ENCODE data around the gene TMEM14A. TPM values are rescaled to one million over a fixed set of nuclear protein-coding genes. Genes with fewer than 3 reads are reported as not detected.

TMEM14A gene
- total RNA-seq, 1 donor from 2014 or later, result 33.6 TPM

DNA sequence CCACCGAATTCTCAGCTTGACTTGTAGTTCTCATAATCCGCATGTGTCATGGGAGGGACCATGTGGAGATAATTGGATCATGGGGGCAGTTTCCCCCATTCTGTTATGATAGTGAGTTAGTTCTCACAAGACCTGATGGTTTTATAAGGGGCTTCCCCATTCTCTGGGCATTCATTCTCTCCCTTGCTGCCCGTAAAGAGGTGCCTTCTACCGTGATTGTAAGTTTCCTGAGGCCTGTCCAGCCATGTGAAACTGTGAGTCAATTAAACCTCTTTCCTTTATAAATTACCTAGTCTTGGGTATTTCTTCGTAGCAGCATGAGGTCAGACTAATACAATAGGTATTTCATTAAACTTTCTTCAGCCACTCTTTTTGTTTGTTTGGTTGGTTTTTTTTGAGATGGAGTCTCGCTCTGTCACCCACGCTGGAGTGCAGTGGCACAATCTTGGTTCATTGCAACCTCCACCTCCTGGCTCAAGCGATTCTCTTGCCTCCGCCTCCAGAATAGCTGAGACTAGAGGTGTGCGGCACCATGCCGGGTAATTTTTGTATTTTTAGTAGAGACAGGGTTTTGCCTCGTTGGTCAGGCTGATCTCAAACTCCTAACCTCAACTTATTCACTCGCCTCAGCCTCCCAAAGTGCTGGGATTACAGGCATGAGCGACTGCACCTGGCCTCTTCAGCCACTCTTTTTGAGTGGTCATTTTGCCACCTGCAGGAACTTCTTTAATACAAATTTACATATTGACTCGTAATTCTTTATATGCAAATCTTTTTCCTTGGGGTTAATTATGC, 56.0 kb downstream of the TMEM14A start:
- DNase-seq (ENCODE audit: low spot score, unreplicated experiment), result no peak
- H3K36me3 Mint-ChIP-seq (ENCODE audit: insufficient read depth), result no peaks in the 10 kb centered on the region
- no peaks in the 10 kb centered on the region for H3K27me3 Mint-ChIP-seq
- peaks cover 44% of the 10 kb centered on the region for H3K4me1 Mint-ChIP-seq (ENCODE audit: low read depth)
- peaks cover 7% of the 10 kb centered on the region for H3K9me3 Mint-ChIP-seq (ENCODE audit: low read depth)
- TF ChIP-seq, protein P1, sequence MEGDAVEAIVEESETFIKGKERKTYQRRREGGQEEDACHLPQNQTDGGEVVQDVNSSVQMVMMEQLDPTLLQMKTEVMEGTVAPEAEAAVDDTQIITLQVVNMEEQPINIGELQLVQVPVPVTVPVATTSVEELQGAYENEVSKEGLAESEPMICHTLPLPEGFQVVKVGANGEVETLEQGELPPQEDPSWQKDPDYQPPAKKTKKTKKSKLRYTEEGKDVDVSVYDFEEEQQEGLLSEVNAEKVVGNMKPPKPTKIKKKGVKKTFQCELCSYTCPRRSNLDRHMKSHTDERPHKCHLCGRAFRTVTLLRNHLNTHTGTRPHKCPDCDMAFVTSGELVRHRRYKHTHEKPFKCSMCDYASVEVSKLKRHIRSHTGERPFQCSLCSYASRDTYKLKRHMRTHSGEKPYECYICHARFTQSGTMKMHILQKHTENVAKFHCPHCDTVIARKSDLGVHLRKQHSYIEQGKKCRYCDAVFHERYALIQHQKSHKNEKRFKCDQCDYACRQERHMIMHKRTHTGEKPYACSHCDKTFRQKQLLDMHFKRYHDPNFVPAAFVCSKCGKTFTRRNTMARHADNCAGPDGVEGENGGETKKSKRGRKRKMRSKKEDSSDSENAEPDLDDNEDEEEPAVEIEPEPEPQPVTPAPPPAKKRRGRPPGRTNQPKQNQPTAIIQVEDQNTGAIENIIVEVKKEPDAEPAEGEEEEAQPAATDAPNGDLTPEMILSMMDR (IDR thresholded peaks at IDR 0.05; ENCODE audit: unreplicated experiment), result no peak
- peak overlapping the region; percentile 96 for H3K27ac Mint-ChIP-seq
- peak overlapping the region; percentile 29 for H3K4me3 Mint-ChIP-seq (ENCODE audit: low read depth)

DNA sequence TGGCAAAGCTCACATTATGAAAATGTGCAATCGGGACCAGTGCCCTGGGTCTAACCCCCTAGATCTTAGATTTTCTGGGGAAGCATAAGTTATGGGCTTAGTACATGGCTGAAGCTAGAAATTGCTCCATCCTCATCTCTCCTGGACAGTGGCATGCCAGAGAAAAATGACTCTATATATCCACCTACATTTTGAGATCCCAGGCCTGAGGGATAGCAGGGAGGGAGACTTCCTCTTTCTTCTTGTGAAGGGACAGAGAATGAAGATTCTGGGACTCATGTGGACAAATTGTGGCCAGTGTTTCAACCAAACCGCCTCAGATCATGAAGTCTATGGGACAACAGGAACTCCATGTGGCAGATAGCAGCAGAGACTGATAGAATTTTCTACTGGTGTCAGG, 57.0 kb downstream of the TMEM14A start:
- Mint-ChIP-seq H3K27ac (no peak overlapping the region), H3K4me3 (ENCODE audit: low read depth) (no peak overlapping the region), H3K36me3 (ENCODE audit: insufficient read depth) (no peaks in the 10 kb centered on the region), H3K9me3 (ENCODE audit: low read depth) (peaks cover 4% of the 10 kb centered on the region), H3K4me1 (ENCODE audit: low read depth) (peaks cover 44% of the 10 kb centered on the region), H3K27me3 (no peaks in the 10 kb centered on the region)
- TF ChIP-seq, protein P1 (IDR thresholded peaks at IDR 0.05; ENCODE audit: unreplicated experiment), result no peak
- no peak for DNase-seq (ENCODE audit: low spot score, unreplicated experiment)

DNA sequence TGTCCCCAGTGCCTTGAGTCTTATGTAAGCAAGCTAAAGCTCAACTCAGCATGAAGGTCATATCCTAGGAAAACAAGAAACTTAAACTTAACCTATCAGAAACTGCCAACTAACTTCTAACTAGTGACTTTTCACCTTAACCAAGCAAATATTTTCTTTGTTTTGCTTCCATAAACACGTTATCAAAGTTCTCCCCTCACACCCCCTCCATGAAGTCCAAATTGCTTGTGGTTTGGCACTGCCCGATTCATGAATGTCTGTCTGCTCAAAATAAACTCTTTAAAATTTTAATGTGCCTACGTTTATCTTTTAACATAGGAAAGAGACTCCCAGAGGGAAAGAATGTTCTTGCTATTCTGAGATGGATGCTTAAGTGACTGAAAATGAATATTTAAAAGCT, 57.5 kb downstream of the TMEM14A start:
- H3K27me3 Mint-ChIP-seq, result no peaks in the 10 kb centered on the region
- TF ChIP-seq, protein P1 (IDR thresholded peaks at IDR 0.05; ENCODE audit: unreplicated experiment), result no peak
- H3K4me3 Mint-ChIP-seq (ENCODE audit: low read depth), result no peak overlapping the region
- no peak overlapping the region for H3K27ac Mint-ChIP-seq
- H3K9me3 Mint-ChIP-seq (ENCODE audit: low read depth), result peaks cover 4% of the 10 kb centered on the region
- H3K36me3 Mint-ChIP-seq (ENCODE audit: insufficient read depth), result no peaks in the 10 kb centered on the region
- H3K4me1 Mint-ChIP-seq (ENCODE audit: low read depth), result peaks cover 44% of the 10 kb centered on the region
- no peak for DNase-seq (ENCODE audit: low spot score, unreplicated experiment)

DNA sequence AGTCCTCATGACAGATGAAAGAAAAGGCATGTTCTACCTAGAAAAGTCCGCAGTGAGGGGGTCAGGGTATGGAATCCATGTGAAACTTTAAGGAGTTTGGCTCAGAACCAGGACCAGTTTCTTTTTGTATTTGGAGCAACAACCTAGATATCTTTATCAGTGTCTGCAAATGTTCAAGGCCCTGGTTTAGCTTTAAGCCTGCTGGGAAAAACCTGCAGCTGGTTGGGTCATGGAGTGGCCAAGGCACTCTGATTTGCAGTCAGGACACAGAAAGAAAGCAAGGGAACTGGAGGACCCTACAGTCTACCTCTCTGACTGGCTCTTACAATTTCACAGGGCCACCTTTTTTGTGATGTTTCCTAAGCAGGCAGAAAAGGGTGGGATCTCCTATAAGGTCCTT, 58.7 kb downstream of the TMEM14A start:
- H3K27me3 Mint-ChIP-seq, result no peaks in the 10 kb centered on the region
- H3K9me3 Mint-ChIP-seq (ENCODE audit: low read depth), result peaks cover 4% of the 10 kb centered on the region
- no peaks in the 10 kb centered on the region for H3K36me3 Mint-ChIP-seq (ENCODE audit: insufficient read depth)
- no peak overlapping the region for H3K27ac Mint-ChIP-seq
- no peak for DNase-seq (ENCODE audit: low spot score, unreplicated experiment)
- H3K4me1 Mint-ChIP-seq (ENCODE audit: low read depth), result peaks cover 35% of the 10 kb centered on the region
- no peak overlapping the region for H3K4me3 Mint-ChIP-seq (ENCODE audit: low read depth)
- TF ChIP-seq, protein P1 (IDR thresholded peaks at IDR 0.05; ENCODE audit: unreplicated experiment), result no peak

DNA sequence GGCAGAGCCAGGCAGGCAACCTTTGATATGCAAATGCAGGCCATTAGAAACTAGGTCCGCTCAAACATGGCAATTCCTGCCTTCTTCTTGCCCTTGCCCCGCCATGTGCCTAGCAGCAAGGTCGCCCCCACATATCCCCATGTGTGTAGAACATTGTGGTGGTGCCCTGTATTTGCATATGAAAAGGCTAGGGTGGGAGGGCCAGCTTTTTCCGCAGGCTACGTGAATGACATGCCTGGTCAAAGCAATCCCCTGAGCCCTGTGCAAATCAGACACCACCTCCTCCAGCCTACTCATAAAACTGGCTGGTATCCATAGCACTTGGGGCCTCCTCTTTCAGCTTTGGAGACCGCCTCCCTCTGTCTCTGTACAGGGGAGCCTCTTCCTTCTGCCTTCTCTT, 60.8 kb downstream of the TMEM14A start:
- H3K4me1 Mint-ChIP-seq (ENCODE audit: low read depth), result peaks cover 16% of the 10 kb centered on the region
- H3K9me3 Mint-ChIP-seq (ENCODE audit: low read depth), result peaks cover 3% of the 10 kb centered on the region
- TF ChIP-seq, protein P1 (IDR thresholded peaks at IDR 0.05; ENCODE audit: unreplicated experiment), result no peak
- H3K36me3 Mint-ChIP-seq (ENCODE audit: insufficient read depth), result no peaks in the 10 kb centered on the region
- no peak for DNase-seq (ENCODE audit: low spot score, unreplicated experiment)
- H3K27ac Mint-ChIP-seq, result no peak overlapping the region
- H3K4me3 Mint-ChIP-seq (ENCODE audit: low read depth), result no peak overlapping the region
- H3K27me3 Mint-ChIP-seq, result no peaks in the 10 kb centered on the region

Measured in progenitor cell of endocrine pancreas (in vitro differentiated cells).